Activated CD8-positive, alpha-beta memory T cell treated with anti-CD3 and anti-CD28 coated beads for 36 hours (primary cell): Measurements from ENCODE around the gene KDM4C. TPM values are rescaled to one million over a fixed set of nuclear protein-coding genes. Genes with fewer than 3 reads are reported as not detected.
"Not testable (repeated sequence)": the region's sequence is repeated elsewhere in the genome, so short reads cannot be mapped to it uniquely, and the experiment has no call there.

Source experiments
- CTCF ChIA-PET: fragments of 350-600 bp; sonication (Branson Sonifier 250); formaldehyde crosslinking; loops from one replicate; lab custom pipeline; 2021; ENCODE audit warnings: antibody characterized with exemption; lab: Charles Lee
- POLR2A ChIA-PET: fragments of 350-600 bp; sonication (Branson Sonifier 250); formaldehyde crosslinking; loops from one replicate; lab custom pipeline; 2021; ENCODE audit warnings: antibody characterized with exemption; lab: Charles Lee
- total RNA-seq, 2 experiments: library from RNA; stranded (reverse); gene quantifications; one replicate each; pipeline ENCODE4 v1.2.3, GENCODE V29; 2021

Gene KDM4C
- total RNA-seq: 10 to 100 TPM; 24.8 to 25.9 TPM

- POLR2A ChIA-PET: interaction anchor here (0.6 to 2.4 kb wide), 8 partner anchors 23 to 349 kb away, joined by 3 to 22 read pairs (median 10); partner anchors contain the start of gene UHRF2
- CTCF ChIA-PET: interaction anchor here (0.8 kb wide), 1 partner anchor 119 kb away, joined by 3 read pairs; no protein-coding TSS in a partner anchor
Observed at GRCh38 chr9:6757456-6758247, at the start of gene KDM4C. KDM4C (plus strand) TSS chr9:6757973; CDS start chr9:6792989, 35,016 bp downstream.

GRCh38 chr9:6708732-6709131 is 49.0 kb upstream of the KDM4C start:
- CTCF ChIA-PET: no interaction called here
- POLR2A ChIA-PET: interaction anchor here (0.7 kb wide), 1 partner anchor 50 kb away, joined by 3 read pairs; no protein-coding TSS in a partner anchor

- CTCF ChIA-PET: no interaction called here
- POLR2A ChIA-PET: no interaction called here
Observed at GRCh38 chr9:6711403-6711802, 46.4 kb upstream of the KDM4C start.

GRCh38 chr9:6712041-6712440 is 45.7 kb upstream of the KDM4C start:
- POLR2A ChIA-PET: no interaction called here

GRCh38 chr9:6714176-6714575 is 43.6 kb upstream of the KDM4C start:
- POLR2A ChIA-PET: no interaction called here
- CTCF ChIA-PET: no interaction called here

More at GRCh38 chr9:6712041-6712440, 45.7 kb upstream of the KDM4C start:
- CTCF ChIA-PET: no interaction called here

- ChIA-PET POLR2A (interaction anchor here (0.7 to 1.7 kb wide), 6 partner anchors 12 to 44 kb away, joined by 3 to 22 read pairs (median 8); partner anchors contain the start of gene KDM4C), CTCF (interaction anchor here (0.9 kb wide), 1 partner anchor 11 kb away, joined by 3 read pairs; no protein-coding TSS in a partner anchor)
Observed at GRCh38 chr9:6715153-6715754, 42.5 kb upstream of the KDM4C start.

- ChIA-PET CTCF (interaction anchor here (0.7 to 0.9 kb wide), 2 partner anchors 12 to 41 kb away, joined by 3 read pairs; no protein-coding TSS in a partner anchor), POLR2A (interaction anchor here (0.7 to 1.7 kb wide), 6 partner anchors 12 to 43 kb away, joined by 3 to 22 read pairs (median 8); partner anchors contain the start of gene KDM4C)
Observed at GRCh38 chr9:6715755-6716643, 41.8 kb upstream of the KDM4C start.

GRCh38 chr9:6716766-6717165 is 41.0 kb upstream of the KDM4C start:
- ChIA-PET CTCF (interaction anchor here (0.7 kb wide), 1 partner anchor 40 kb away, joined by 3 read pairs; no protein-coding TSS in a partner anchor), POLR2A (interaction anchor here (1.2 to 1.7 kb wide), 5 partner anchors 13 to 43 kb away, joined by 3 to 22 read pairs (median 9); partner anchors contain the start of gene KDM4C)

- POLR2A ChIA-PET: no interaction called here
- CTCF ChIA-PET: interaction anchor here (0.6 kb wide), 1 partner anchor 11 kb away, joined by 3 read pairs; no protein-coding TSS in a partner anchor
Observed at GRCh38 chr9:6723881-6724420, 33.8 kb upstream of the KDM4C start.

GRCh38 chr9:6733257-6733656 is 24.5 kb upstream of the KDM4C start:
- ChIA-PET CTCF (no interaction called here), POLR2A (interaction anchor here (0.8 kb wide), 1 partner anchor 23 kb away, joined by 6 read pairs; no protein-coding TSS in a partner anchor)

GRCh38 chr9:6733831-6734230 is 23.9 kb upstream of the KDM4C start:
- ChIA-PET POLR2A (interaction anchor here (0.8 kb wide), 1 partner anchor 23 kb away, joined by 6 read pairs; no protein-coding TSS in a partner anchor), CTCF (no interaction called here)

- ChIA-PET CTCF (interaction anchor here (0.6 kb wide), 1 partner anchor 368 kb away, joined by 3 read pairs; no protein-coding TSS in a partner anchor), POLR2A (no interaction called here)
Observed at GRCh38 chr9:6735422-6735821, 22.4 kb upstream of the KDM4C start.

GRCh38 chr9:6739218-6739617 is 18.6 kb upstream of the KDM4C start:
- POLR2A ChIA-PET: no interaction called here
- CTCF ChIA-PET: no interaction called here

- POLR2A ChIA-PET: not testable (repeated sequence)
- CTCF ChIA-PET: interaction anchor here (0.6 kb wide), 1 partner anchor 284 kb away, joined by 6 read pairs; no protein-coding TSS in a partner anchor
Observed at GRCh38 chr9:6748861-6749260, 8.9 kb upstream of the KDM4C start.

- CTCF ChIA-PET: not testable (repeated sequence)
- POLR2A ChIA-PET: interaction anchor here (1.1 kb wide), 1 partner anchor 52 kb away, joined by 3 read pairs; no protein-coding TSS in a partner anchor
Observed at GRCh38 chr9:6754861-6755260, 2.9 kb upstream of the KDM4C start.

GRCh38 chr9:6757132-6757455 is 679 bp upstream of the KDM4C start:
- ChIA-PET POLR2A (interaction anchor here (0.7 to 2.4 kb wide), 7 partner anchors 39 to 879 kb away, joined by 3 to 22 read pairs (median 11); partner anchors contain the start of gene UHRF2), CTCF (interaction anchor here (0.8 kb wide), 1 partner anchor 41 kb away, joined by 3 read pairs; no protein-coding TSS in a partner anchor)

- ChIA-PET POLR2A (interaction anchor here (0.6 to 2.4 kb wide), 9 partner anchors 8 to 349 kb away, joined by 3 to 22 read pairs (median 8); partner anchors contain the start of gene UHRF2), CTCF (interaction anchor here (0.8 to 1.5 kb wide), 2 partner anchors 76 to 118 kb away, joined by 3 to 4 read pairs; no protein-coding TSS in a partner anchor)
Observed at GRCh38 chr9:6758248-6758497, 400 bp downstream of the KDM4C start.
